ENCODE measurements around the gene ANTKMT.
"Not testable (repeated sequence)": the region's sequence is repeated elsewhere in the genome, so short reads cannot be mapped to it uniquely, and the experiment has no call there.

The ANTKMT gene

DNA sequence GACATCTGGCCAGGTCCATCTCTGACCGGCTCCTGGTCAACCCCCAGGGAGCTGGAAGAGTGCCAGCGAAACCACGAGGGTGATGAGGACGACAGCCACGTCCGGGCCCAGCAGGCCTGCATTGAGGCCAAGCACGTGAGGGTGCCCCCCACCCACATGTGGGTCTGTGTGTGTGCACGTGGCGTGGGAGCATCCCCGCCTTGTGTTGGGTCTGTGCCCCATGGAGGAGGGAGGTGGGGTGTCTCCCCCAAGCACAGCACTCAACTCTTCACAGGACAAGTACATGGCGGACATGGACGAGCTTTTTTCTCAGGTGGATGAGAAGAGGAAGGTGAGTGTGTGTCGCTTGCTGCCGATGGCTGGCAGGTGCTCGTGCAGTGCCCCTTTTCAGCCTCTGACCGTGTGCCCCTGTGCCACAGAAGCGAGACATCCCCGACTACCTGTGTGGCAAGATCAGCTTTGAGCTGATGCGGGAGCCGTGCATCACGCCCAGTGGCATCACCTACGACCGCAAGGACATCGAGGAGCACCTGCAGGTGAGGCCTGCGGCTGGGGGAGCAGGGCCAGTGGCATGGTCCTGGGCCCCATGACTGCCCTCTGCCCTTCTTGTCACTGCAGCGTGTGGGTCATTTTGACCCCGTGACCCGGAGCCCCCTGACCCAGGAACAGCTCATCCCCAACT is 39.1 kb upstream of the ANTKMT start:
- DNase-seq = no peak

DNA sequence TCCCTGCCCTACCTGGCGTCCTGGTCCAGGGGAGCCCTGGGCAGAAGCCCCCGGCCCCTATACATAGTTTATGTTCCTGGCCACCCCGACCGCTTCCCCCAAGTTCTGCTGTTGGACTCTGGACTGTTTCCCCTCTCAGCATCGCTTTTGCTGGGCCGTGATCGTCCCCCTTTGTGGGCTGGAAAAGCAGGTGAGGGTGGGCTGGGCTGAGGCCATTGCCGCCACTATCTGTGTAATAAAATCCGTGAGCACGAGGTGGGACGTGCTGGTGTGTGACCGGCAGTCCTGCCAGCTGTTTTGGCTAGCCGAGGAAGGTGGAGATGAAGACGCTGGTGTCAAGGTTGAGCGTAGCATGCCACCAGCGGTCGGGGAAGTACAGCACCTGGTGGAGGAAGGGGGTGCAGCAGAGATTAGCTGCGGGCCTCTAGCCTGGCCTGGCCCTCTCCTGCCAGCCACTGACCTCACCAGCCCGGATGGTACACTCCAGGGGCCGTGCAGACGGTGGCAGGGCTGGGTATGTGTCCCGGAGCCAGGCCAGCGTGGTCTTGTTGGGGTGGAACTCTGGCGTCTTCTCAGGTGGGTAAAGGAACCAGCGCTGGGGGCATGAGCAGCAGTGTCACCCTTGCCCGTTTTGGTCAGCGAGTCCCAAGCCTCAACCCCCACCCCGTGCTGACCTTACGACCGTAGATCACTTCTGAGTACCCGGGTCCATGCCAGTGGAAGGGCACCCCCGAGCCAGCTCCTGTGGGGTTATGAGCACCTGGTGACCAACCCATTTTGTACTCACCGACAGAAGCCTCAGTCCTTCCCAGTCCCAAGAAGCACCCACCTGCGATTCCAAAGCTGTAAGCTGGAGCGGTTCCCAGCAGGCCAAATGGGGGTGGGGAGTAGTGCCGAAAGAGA is 38.2 kb upstream of the ANTKMT start:
- no peak for DNase-seq

DNA sequence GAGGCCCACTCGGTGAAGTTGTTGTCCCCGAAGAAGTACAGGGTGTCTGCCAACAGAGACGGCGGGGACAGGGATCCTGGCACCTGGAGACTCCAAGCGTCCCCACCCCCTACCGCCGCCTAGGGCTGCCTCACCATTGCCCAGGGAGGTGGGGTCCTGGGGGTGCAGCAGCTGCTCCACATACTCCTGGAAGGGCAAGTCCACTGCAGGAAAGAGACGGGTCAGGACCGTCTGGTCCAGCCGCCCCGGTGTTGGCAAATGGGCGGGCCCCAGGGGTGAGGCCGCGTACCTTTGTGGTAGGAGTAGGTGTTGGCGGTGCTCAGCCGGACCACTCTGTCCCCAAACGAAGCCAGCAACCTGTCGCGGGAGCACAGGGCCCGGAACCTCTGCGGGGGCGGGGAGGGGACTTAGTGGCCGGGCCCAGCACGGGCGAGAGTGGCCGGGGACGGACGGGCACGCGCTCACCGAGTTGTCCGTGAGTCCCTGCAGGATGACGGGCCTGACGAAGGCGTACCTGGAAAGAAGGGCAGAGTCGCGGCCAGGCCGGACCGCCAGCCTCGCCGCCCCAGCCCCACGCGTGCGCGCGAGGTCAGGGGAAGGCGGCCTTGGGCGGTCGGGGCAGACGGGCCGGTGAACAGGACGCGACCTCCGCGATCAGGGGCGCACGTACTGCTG is 37.4 kb upstream of the ANTKMT start:
- no peak for DNase-seq

DNA sequence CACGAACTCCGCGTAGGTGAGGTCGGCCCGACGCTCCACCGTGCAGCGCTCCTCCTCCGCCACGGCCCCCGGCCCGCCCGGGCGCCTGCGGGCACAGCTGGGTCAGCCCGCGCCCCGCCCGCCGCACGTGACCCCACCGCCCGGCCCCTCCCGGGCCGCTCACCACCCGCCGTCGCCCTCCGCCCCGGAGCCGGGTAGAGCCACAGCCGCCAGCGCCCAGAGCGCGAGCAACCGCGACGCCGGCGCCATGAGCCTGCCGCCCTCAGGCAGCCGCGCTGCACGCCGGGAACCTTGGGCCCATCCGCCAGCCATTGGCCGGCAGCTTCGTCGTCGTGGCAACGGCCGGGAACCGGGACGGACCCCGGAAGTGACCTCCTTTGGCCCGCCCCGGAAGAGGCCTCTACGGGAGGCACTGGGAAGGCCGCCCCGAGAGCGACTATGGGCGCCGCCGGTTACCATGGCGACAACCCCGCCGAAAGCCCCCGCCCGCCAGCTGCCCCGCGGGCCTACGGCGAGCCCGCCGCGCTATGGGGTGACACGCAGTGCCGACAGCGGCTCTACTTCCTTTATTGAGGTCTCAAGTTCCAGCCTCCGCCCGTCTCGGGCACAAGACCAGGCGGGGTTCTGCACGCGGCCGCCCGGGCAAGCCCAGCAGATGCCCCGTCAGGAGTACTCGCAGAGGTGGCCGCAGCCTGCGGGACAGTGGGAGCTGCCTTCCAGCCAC is 36.7 kb upstream of the ANTKMT start, which contains the start of gene JMJD8:
Gene JMJD8 (minus strand): TSS at position 264 of the 724 bp plus-strand sequence. CDS start 15 bp downstream, at position 249.
- DNase-seq = peak; percentile 94

DNA sequence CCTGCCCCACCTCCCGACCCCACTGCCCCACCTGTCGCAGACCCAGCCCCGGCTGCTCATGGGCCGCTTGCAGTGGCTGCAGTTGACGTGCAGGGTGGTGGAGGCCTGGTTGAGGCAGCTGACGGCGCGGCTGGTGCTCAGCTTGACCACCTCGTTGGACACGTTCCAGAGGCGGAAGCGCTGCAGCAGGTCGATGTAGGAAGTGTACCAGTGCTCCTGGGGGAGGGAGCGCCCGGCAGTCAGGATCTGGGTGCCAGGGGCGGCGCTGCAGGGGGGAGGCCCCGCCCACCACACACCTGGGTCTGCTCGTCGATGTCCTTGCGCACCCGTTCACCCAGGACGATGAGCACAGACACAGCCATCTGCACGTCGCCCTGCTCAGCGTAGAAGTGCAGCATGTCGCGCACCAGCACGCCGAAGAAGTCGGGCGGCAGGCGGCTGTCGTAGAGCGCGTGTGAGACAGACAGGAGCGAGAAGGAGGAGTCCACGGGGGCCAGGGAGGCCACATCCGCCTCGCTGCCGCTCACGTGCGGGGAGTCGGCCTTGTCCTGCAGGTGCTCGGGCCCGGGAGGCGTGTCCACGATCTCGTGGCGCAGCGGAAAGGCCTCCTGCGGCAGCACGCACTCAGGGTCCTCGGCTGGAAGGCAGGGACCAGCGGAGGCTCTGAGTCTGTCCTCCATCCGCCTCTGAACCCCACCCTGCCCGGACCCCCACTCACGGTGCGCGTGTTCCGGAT is 35.8 kb upstream of the ANTKMT start:
- no peak for DNase-seq

DNA sequence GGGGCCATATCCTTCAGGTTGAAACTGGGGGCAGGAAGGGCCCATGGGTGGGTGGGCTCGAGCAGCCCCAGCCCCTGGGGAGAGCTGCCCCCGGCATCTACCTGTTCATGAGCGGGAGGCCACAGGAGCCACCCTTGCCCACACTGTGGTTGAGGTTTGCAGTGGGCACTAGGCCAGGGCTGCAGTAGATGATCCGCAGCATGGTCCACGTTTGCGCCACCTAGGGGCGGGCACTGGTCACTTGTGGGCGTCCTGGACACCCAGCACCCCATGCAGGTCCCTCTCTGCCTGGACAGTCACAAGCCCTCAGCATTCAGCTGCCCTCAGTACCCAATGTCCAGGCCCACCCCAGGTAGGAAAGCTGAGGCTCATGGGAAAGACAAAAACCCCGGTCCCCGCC is 35.0 kb upstream of the ANTKMT start:
- no peak for DNase-seq

DNA sequence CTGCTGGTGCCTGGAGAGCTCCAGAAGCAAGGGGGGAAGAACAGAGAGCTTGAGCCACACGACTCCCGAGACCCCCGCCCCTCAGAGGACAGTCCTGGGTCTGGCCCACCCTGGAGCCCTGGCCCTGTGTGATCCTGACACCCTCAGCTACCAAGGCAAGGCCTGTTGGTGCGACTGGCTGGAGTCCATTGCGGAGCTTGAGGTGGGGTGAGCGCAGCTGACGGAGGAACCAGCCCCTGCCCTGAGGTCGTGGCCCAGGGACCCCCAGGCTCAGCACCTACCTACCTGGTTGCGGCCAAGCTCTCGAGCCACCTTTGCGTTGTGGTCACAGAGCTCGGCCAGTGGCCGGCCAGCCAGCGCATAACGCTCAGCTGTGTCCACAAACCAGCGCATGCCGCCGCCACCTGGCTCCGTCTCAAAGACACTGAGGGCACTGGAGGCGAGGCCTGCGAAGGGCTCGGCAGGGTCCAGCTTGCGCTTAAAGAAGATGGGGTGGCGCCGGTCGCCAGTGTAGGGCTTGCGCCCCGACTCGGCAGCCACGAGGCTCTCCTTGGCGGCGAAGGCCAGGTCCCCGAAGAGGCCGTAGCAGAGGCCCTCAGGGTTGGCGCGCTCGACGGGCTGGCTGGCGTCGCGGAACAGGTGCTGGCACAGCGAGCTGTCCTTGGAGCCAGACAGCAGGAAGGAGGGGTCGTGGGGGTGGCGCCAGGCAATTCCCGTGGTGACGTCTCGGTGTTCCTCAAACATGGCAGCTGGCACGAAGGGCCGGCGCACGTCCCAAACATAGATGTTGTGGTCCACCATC is 34.3 kb upstream of the ANTKMT start:
- no peak for DNase-seq

DNA sequence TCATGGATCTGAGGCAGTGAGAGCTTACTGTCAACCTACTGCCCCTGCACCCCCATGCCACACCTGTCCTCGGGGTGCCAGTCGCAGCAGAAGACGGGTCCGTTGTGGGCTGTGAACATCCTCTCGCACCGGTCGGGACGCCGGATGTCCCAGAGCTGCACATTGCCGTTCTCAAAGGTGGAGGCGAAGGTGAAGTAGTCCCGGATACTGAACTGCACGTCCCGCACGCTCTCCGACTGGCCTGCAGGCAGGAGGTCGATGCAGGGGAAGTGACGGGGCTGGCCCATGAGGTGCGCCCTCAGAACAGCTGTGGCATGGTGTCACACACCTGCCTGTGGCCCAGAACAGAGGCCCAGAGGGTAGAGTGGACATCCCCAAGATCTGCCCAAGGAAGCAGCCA is 33.4 kb upstream of the ANTKMT start:
- no peak for DNase-seq

DNA sequence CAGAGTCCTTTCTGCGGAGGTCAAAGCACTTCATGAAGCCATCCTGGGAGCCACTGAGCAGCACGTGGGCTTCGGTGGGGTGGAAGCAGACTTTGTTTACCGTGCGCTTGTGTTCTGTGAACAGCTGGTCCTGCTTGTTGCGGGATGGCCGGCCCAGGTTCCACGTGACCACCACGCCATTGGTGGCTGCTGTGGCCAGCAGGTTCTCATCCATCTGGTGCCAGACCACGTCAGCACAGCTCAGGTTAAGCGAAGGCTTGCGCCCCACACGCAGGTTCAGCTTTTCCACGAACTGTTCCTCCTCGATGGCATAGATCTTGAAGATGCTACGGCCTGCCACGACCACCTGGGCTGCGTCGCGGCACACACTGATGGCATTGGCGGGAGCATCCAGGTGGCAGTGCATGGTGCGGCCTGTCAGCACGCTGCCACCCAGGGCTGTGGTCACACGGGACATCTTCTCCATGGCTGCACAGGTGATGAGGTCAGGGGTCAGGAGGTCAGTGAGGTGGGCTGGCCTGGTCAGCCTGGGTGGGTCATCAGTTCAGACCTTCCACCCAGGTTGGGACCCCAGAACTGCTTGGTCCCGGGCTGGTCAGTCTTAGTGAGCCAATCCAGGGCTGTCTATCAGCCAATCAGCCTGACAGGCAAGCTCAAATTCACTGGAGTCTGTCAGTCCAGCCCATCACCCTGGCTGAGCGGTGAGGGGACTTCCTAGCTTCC is 31.6 kb upstream of the ANTKMT start:
- DNase-seq = no peak

DNA sequence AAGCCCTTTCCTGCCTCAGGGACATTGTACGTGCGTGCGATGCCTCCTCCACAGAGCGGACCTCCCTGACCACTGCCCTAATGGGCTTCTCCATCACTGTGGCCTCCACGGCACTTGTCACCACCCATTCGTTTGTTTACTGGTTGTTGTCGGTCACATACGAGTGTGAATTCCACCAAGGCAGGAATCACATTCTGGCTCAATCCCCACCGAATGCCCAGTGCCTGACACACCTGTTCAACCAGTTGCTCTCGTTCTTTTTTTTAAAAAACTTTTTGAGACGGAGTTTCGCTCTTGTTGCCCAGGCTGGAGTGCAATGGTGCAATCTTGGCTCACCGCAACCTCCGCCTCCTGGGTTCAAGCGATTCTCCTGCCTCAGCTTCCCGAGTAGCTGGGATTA is 29.7 kb upstream of the ANTKMT start:
- DNase-seq = not testable (repeated sequence)

DNA sequence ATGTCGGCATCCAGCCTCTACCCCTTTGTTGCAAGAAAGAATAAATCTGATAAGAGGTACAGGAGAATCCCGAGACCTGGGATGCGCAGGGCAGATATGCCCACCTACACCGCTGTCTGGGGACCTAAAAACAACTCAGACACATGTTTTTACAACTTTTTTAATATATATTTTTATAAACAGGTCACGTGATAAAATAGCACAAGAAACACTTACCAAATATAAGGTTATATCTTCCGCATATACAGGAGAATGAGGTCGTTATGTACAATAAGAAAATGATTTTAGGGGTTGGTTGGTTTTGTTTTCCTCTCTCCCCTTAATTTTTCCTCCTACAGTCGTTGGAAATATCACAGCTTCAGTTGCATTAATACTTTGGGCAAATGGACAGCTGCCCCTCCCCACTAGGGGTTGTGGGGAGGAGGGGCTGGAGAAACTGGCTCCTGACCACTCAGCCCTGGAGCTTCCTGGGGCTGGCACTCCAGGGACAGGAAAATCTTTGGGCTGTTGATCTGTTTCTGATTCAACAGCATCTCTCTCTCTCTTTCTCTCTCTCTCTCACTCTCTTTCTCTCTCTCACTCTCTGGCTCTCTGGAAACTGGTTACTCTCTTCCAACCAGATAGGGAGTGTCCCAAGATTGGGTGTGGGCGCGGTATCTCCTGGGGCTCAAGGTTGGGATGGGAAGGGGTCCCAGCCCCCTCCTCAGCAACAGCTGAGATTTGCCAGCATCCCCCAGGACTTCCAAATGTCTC is 28.4 kb upstream of the ANTKMT start:
- no peak for DNase-seq

DNA sequence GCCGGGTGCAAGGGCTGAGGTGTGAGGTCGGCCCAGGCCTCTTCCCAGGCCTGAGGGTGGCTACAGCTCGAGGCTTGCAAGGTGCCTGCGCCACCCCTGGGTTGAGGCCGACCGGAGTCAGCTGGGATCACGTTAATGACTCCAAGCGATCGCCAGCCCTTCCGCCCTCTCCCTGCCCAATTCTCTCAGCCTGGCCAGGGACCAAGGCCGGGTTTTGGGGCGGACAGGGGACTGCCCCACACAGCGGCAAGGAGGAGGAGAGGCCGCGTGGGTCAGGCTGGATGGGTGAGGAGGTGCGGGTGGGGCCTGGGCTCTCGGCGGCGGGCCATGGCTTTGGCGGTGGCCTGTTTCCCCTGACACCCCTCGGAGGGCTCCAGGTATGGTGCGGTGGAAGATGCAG is 27.6 kb upstream of the ANTKMT start:
- no peak for DNase-seq

DNA sequence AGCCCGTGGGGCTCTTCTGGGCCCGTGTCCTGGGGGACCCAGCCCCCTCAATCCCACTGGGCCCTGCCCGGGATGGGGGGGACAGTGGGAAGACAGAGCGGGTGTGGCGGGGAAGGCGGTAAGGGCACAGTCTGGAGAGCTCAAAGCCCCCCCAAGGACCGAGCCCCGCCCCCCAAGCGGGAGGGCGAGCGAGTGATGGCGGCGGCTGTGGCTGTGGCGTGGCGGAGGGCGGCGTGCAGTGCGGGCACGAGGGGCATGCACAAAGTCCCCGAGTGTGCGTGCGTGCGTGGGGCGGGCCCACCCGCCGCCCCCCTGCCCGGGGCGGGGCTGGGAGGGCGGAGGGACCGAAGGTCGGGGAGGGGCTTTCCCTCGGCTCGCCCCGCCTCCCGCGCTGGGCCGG is 27.2 kb upstream of the ANTKMT start:
- no peak for DNase-seq

DNA sequence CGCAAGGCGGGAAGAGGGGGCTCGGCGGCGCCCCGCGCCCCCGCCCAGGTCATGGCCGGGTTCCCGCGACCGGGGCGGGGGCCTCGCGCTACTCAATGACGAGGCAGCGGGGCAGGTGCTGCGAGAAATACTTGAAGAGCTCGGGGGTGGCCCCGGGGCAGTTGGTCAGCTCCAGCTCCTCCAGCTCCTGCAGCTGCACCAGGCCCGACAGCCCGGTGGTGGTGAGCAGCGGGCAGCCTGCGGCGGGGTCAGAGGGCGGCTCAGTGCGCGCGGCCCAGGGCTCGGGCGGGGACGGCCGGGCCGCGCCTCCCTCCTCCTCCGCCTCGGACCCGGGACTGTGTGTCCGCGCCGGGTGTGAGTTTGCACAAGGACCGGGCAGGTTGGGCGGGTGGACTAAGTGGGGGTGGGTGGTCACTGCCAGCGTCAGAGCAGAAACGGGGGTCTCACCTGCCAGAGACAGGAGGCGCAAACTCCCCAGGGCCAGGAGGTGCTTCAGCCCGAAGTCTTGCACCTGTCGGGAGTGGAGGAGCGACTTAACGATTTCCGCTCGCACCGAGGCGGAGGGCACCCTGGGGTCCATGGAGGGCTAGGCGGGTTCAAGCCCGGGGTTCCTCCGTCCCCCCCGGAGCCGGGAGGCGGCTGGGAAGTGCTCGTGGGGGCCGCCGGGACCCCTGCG is 26.6 kb upstream of the ANTKMT start:
- no peak for DNase-seq

DNA sequence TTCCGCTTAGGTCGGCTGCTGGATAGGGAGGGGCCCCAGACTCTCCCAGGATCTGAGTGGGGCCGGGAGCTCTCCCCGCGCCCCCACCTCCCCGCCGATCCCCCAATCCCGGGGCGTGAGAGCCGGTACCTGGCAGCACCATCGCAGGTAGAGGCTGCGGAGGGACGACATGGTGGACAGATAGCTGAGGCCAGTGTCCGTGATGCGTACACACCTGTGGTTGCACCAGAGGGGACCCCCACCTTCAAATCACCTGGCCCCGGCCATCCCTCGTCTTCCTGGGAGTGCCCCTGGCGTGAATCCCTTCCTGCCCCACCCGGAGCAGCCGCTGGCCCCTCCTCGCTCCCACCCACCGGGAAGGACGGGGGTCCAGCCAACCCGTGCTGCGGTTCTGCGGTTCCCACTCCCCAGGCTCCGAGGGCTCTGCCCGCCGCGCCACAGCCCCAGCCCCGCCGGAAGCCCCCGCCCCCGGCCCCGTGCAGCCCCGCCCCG is 26.0 kb upstream of the ANTKMT start:
- DNase-seq = no peak

DNA sequence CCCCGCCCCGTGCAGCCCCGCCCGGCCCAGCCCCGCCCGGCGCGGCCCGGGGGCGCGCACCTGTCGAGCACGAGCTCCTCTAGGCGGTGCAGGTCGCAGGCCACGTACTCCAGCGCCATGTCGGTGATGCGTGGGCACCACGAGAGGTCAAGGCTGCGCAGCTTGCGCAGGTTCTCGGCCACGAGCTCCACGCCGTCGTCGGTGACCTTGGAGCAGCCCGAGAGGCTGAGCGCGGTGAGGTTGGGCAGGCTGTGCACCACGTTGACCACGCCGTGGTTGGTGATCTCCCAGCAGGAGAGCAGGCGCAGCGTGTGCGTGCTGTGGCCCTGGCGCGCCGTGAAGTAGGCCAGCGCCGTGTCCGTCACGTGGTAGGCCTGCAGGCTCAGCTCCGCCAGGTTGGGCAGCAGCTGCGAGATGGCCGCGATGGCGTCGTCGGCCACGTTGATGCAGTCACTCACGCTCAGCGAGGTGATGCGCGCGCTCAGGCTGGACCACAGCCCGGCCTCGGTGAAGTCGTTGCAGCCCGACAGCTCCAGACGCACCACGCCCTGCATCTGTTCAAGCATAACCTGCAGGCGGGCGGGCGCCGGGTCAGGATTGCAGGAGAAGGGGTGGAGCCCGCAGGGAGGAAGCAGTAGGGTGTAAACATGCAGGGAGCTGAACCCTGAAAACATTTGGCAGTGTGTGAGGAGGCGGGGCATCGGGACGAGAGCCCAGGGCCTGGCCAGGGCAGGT is 25.4 kb upstream of the ANTKMT start:
- DNase-seq = peak; percentile 51

DNA sequence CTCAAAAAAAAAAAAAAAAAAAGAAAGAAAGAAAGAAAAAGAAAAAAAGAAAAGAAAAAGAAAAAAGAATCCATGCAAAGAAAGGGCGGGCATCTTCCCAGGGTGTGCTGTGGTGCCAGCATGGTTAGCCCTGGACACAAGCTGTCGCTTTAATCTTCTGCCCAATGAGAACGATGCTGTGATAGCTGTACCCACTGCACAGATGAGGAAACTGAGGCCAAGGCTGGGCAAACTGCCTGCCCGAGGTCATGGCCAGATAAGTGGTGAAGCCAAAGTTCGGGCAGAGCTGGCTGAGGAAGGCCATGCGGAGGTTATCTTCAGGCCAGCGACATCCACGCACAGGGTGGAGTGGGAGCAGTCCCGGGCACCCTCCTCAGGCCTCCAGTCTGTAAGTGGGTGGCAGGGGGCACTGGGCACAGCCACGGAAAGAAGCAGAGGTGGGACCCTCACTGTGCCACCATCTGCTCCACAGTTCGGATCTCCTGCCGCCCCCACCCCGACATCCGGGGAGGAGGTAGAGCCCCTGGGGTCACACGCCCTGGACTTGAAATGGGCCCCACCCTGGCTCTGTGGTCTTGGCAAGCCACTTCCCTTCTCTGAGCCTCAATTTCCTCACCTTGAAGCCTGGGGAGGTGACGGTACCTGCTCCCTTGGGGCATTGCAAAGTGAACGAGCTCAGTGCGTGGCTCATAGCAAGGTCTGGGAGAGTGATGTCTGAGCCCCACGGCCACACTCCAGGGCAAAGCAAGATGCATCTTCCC is 21.9 kb upstream of the ANTKMT start:
- no peak for DNase-seq
